ENCODE measurements around the gene SMG6. TPM values are rescaled to one million over a fixed set of nuclear protein-coding genes. Genes with fewer than 3 reads are reported as not detected.

Gene SMG6
- total RNA-seq, 1 donor = 42.7 TPM

GRCh38 chr17:2195729-2196128 lies 107.9 kb downstream of the SMG6 start:
- H3K4me3 ChIP-seq (ENCODE audit: insufficient read depth, low read length) = no peak overlapping the region
- no peaks in the 10 kb centered on the region for H3K9me3 ChIP-seq (ENCODE audit: low read depth, low read length)
- TF ChIP-seq, protein P1, sequence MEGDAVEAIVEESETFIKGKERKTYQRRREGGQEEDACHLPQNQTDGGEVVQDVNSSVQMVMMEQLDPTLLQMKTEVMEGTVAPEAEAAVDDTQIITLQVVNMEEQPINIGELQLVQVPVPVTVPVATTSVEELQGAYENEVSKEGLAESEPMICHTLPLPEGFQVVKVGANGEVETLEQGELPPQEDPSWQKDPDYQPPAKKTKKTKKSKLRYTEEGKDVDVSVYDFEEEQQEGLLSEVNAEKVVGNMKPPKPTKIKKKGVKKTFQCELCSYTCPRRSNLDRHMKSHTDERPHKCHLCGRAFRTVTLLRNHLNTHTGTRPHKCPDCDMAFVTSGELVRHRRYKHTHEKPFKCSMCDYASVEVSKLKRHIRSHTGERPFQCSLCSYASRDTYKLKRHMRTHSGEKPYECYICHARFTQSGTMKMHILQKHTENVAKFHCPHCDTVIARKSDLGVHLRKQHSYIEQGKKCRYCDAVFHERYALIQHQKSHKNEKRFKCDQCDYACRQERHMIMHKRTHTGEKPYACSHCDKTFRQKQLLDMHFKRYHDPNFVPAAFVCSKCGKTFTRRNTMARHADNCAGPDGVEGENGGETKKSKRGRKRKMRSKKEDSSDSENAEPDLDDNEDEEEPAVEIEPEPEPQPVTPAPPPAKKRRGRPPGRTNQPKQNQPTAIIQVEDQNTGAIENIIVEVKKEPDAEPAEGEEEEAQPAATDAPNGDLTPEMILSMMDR (IDR thresholded peaks at IDR 0.05; ENCODE audit: extremely low read depth, low read depth, low read length) = no peak
- H3K27ac ChIP-seq (ENCODE audit: low read depth, low read length) = peak overlapping the region; percentile 53
- H3K79me2 ChIP-seq (ENCODE audit: insufficient read depth, low read length) = no peaks in the 10 kb centered on the region
- no peak overlapping the region for H2AFZ ChIP-seq (ENCODE audit: low read length)
- no peak for DNase-seq (ENCODE audit: insufficient read length, low spot score, missing footprints)
- peaks cover 23% of the 10 kb centered on the region for H3K4me1 ChIP-seq (ENCODE audit: insufficient read depth, low read length)
- H3K4me2 ChIP-seq (ENCODE audit: insufficient read depth, low read length) = no peak overlapping the region
- H3K36me3 ChIP-seq (ENCODE audit: insufficient read depth, low read length) = peaks cover 7% of the 10 kb centered on the region
- H3K27me3 ChIP-seq (ENCODE audit: insufficient read depth, low read length) = no peaks in the 10 kb centered on the region
- H4K20me1 ChIP-seq (ENCODE audit: insufficient read depth, low read length) = no peaks in the 10 kb centered on the region

DNA sequence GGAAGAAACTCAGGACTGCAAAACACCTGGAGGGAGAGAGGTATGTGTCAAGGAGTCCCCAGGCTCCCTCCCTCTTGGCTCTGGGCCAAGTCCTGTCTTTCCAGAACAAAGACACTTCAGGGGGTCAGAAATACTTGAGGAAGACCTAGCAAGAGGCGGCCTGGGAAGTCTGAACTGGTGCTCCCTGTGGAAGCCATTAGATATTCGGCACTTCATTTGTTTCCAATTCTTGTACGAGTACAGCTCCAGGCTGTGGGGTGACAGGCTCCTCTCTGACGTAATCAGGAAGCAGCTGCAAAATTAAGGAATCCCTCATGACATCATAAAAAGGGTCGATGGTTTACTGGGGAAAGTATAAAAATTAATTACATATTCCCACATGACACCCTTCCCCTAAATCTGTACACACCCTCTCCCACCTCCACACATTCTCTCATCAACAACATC lies 108.7 kb downstream of the SMG6 start:
- DNase-seq (ENCODE audit: insufficient read length, low spot score, missing footprints) = no peak
- TF ChIP-seq, protein P1 (IDR thresholded peaks at IDR 0.05; ENCODE audit: extremely low read depth, low read depth, low read length) = no peak
- H2AFZ ChIP-seq (ENCODE audit: low read length) = no peak overlapping the region
- H3K79me2 ChIP-seq (ENCODE audit: insufficient read depth, low read length) = no peaks in the 10 kb centered on the region
- no peaks in the 10 kb centered on the region for H3K9me3 ChIP-seq (ENCODE audit: low read depth, low read length)
- H3K36me3 ChIP-seq (ENCODE audit: insufficient read depth, low read length) = peaks cover 7% of the 10 kb centered on the region
- no peaks in the 10 kb centered on the region for H3K27me3 ChIP-seq (ENCODE audit: insufficient read depth, low read length)
- H3K4me2 ChIP-seq (ENCODE audit: insufficient read depth, low read length) = no peak overlapping the region
- H3K4me1 ChIP-seq (ENCODE audit: insufficient read depth, low read length) = peaks cover 25% of the 10 kb centered on the region
- H3K27ac ChIP-seq (ENCODE audit: low read depth, low read length) = peak overlapping the region; percentile 53
- no peak overlapping the region for H3K4me3 ChIP-seq (ENCODE audit: insufficient read depth, low read length)
- H4K20me1 ChIP-seq (ENCODE audit: insufficient read depth, low read length) = no peaks in the 10 kb centered on the region

GRCh38 chr17:2192367-2193057 lies 111.1 kb downstream of the SMG6 start:
- Histone ChIP-seq H3K27me3 (ENCODE audit: insufficient read depth, low read length) (no peaks in the 10 kb centered on the region), H3K27ac (ENCODE audit: low read depth, low read length) (peak overlapping the region; percentile 83), H4K20me1 (ENCODE audit: insufficient read depth, low read length) (no peaks in the 10 kb centered on the region), H3K4me1 (ENCODE audit: insufficient read depth, low read length) (peaks cover 34% of the 10 kb centered on the region), H3K9me3 (ENCODE audit: low read depth, low read length) (no peaks in the 10 kb centered on the region), H3K36me3 (ENCODE audit: insufficient read depth, low read length) (peaks cover 17% of the 10 kb centered on the region), H3K79me2 (ENCODE audit: insufficient read depth, low read length) (no peaks in the 10 kb centered on the region), H3K4me2 (ENCODE audit: insufficient read depth, low read length) (peak overlapping the region; percentile 35), H3K4me3 (ENCODE audit: insufficient read depth, low read length) (no peak overlapping the region), H2AFZ (ENCODE audit: low read length) (no peak overlapping the region)
- TF ChIP-seq, protein P1 (IDR thresholded peaks at IDR 0.05; ENCODE audit: extremely low read depth, low read depth, low read length) = no peak
- peak; percentile 81 for DNase-seq (ENCODE audit: insufficient read length, low spot score, missing footprints)

DNA sequence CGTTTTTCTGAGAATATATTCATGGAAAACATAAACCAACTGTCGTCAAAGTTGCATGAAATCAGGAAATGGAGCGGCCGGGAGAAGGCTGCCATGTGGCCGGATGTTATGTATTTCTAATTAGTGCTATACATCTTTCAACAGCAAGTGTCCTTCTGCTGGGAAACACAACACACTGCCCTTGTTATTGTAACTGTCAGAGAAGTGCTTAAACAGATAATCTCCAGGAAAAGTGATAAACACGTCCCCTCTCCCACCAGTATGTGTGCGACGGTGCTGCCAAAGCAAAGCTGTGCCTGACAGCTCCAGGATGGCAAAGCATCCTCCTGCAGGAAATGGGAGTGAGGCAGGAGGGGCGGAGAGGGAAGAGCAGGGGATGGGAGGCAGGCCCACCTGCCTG lies 111.8 kb downstream of the SMG6 start:
- peaks cover 34% of the 10 kb centered on the region for H3K4me1 ChIP-seq (ENCODE audit: insufficient read depth, low read length)
- H3K27me3 ChIP-seq (ENCODE audit: insufficient read depth, low read length) = no peaks in the 10 kb centered on the region
- H3K36me3 ChIP-seq (ENCODE audit: insufficient read depth, low read length) = peaks cover 23% of the 10 kb centered on the region
- H3K4me3 ChIP-seq (ENCODE audit: insufficient read depth, low read length) = no peak overlapping the region
- H2AFZ ChIP-seq (ENCODE audit: low read length) = no peak overlapping the region
- no peaks in the 10 kb centered on the region for H4K20me1 ChIP-seq (ENCODE audit: insufficient read depth, low read length)
- H3K27ac ChIP-seq (ENCODE audit: low read depth, low read length) = peak overlapping the region; percentile 83
- H3K9me3 ChIP-seq (ENCODE audit: low read depth, low read length) = no peaks in the 10 kb centered on the region
- H3K4me2 ChIP-seq (ENCODE audit: insufficient read depth, low read length) = no peak overlapping the region
- DNase-seq (ENCODE audit: insufficient read length, low spot score, missing footprints) = no peak
- TF ChIP-seq, protein P1 (IDR thresholded peaks at IDR 0.05; ENCODE audit: extremely low read depth, low read depth, low read length) = no peak
- no peaks in the 10 kb centered on the region for H3K79me2 ChIP-seq (ENCODE audit: insufficient read depth, low read length)

Data from osteoblast (primary cell).